Neuron (in vitro differentiated cells): Measurements from ENCODE around the gene TRPM4.

ENCODE experiments used
- H2AFZ ChIP-seq: one replicate; pipeline ENCODE4 v1.6.1; 2013; ENCODE audit warnings: low read depth, mild to moderate bottlenecking, inconsistent platforms, low read length, moderate library complexity
- H3K27me3 ChIP-seq: one replicate; pipeline ENCODE4 v1.6.1; 2013; ENCODE audit warnings: low read length; ENCODE audit not compliant: insufficient read depth
- H3K36me3 ChIP-seq: one replicate; pipeline ENCODE4 v1.6.1; 2013; ENCODE audit warnings: low read length; ENCODE audit not compliant: insufficient read depth
- H3K4me1 ChIP-seq: one replicate; pipeline ENCODE4 v1.6.1; 2013; ENCODE audit warnings: low read length; ENCODE audit not compliant: insufficient read depth
- H3K4me3 ChIP-seq: 2 replicates; pipeline ENCODE4 v1.5.1; 2013; ENCODE audit warnings: mild to moderate bottlenecking, low read length, moderate library complexity
- H3K9me3 ChIP-seq: one replicate; pipeline ENCODE4 v1.6.1; 2013; ENCODE audit warnings: low read length

TRPM4 gene

GRCh38 chr19:49150106-49150943 is 7.3 kb upstream of the TRPM4 start:
- peaks cover 5% of the 10 kb centered on the region for H3K9me3 ChIP-seq
- no peaks in the 10 kb centered on the region for H3K27me3 ChIP-seq
- peak overlapping the region; percentile 96 for H3K4me3 ChIP-seq
- peak overlapping the region; percentile 62 for H2AFZ ChIP-seq
- H3K4me1 ChIP-seq: peaks cover 29% of the 10 kb centered on the region
- no peaks in the 10 kb centered on the region for H3K36me3 ChIP-seq

GRCh38 chr19:49150944-49151243 is 6.7 kb upstream of the TRPM4 start:
- Histone ChIP-seq H3K36me3 (no peaks in the 10 kb centered on the region), H3K4me3 (peak overlapping the region; percentile 96)

GRCh38 chr19:49151267-49152118 is 6.1 kb upstream of the TRPM4 start:
- no peaks in the 10 kb centered on the region for H3K27me3 ChIP-seq
- H3K9me3 ChIP-seq: peaks cover 5% of the 10 kb centered on the region
- no peaks in the 10 kb centered on the region for H3K36me3 ChIP-seq
- peak overlapping the region; percentile 96 for H3K4me3 ChIP-seq
- no peak overlapping the region for H2AFZ ChIP-seq
- peaks cover 38% of the 10 kb centered on the region for H3K4me1 ChIP-seq

More at GRCh38 chr19:49150944-49151243, 6.7 kb upstream of the TRPM4 start:
- peaks cover 35% of the 10 kb centered on the region for H3K4me1 ChIP-seq
- H3K27me3 ChIP-seq: no peaks in the 10 kb centered on the region
- H3K9me3 ChIP-seq: peaks cover 5% of the 10 kb centered on the region
- peak overlapping the region; percentile 62 for H2AFZ ChIP-seq

- Histone ChIP-seq H3K9me3 (peaks cover 5% of the 10 kb centered on the region), H3K4me3 (no peak overlapping the region), H3K36me3 (no peaks in the 10 kb centered on the region)
Observed at GRCh38 chr19:49152119-49152550, 5.5 kb upstream of the TRPM4 start.

GRCh38 chr19:49153167-49153809 is 4.3 kb upstream of the TRPM4 start:
- H2AFZ ChIP-seq: no peak overlapping the region
- H3K4me3 ChIP-seq: no peak overlapping the region
- H3K36me3 ChIP-seq: no peaks in the 10 kb centered on the region
- H3K9me3 ChIP-seq: peaks cover 5% of the 10 kb centered on the region
- peaks cover 42% of the 10 kb centered on the region for H3K4me1 ChIP-seq
- H3K27me3 ChIP-seq: no peaks in the 10 kb centered on the region

More at GRCh38 chr19:49152119-49152550, 5.5 kb upstream of the TRPM4 start:
- peaks cover 39% of the 10 kb centered on the region for H3K4me1 ChIP-seq
- no peaks in the 10 kb centered on the region for H3K27me3 ChIP-seq
- H2AFZ ChIP-seq: no peak overlapping the region

- Histone ChIP-seq H3K4me1 (peaks cover 39% of the 10 kb centered on the region), H3K27me3 (no peaks in the 10 kb centered on the region)
Observed at GRCh38 chr19:49154279-49154678, 3.3 kb upstream of the TRPM4 start.

GRCh38 chr19:49155005-49155819 is 2.4 kb upstream of the TRPM4 start, which contains the start of gene HRC:
TSS of gene HRC (minus strand) at chr19:49155396. CDS start at chr19:49155237, 159 bp downstream.
- Histone ChIP-seq H2AFZ (no peak within 1 kb of the TSS), H3K4me1 (peaks cover 34% of the 10 kb centered on the region), H3K4me3 (no peak within 1 kb of the TSS), H3K27me3 (no peaks in the 10 kb centered on the region), H3K9me3 (peaks cover 5% of the 10 kb centered on the region), H3K36me3 (peaks cover 6% of the 10 kb centered on the region)

More at GRCh38 chr19:49154279-49154678, 3.3 kb upstream of the TRPM4 start:
- Histone ChIP-seq H3K9me3 (peaks cover 5% of the 10 kb centered on the region), H3K36me3 (no peaks in the 10 kb centered on the region), H2AFZ (no peak overlapping the region), H3K4me3 (no peak overlapping the region)

GRCh38 chr19:49155820-49156346 is 1.7 kb upstream of the TRPM4 start:
- peaks cover 30% of the 10 kb centered on the region for H3K4me1 ChIP-seq
- H2AFZ ChIP-seq: no peak overlapping the region
- no peak overlapping the region for H3K4me3 ChIP-seq
- no peaks in the 10 kb centered on the region for H3K27me3 ChIP-seq
- peaks cover 6% of the 10 kb centered on the region for H3K36me3 ChIP-seq
- peaks cover 5% of the 10 kb centered on the region for H3K9me3 ChIP-seq

GRCh38 chr19:49160450-49161189 is 3.0 kb downstream of the TRPM4 start:
- Histone ChIP-seq H3K4me3 (no peak overlapping the region), H2AFZ (no peak overlapping the region)

GRCh38 chr19:49161987-49162386 is 4.4 kb downstream of the TRPM4 start:
- Histone ChIP-seq H3K27me3 (no peaks in the 10 kb centered on the region), H2AFZ (no peak overlapping the region), H3K36me3 (peaks cover 21% of the 10 kb centered on the region), H3K4me1 (peaks cover 9% of the 10 kb centered on the region), H3K4me3 (no peak overlapping the region), H3K9me3 (no peaks in the 10 kb centered on the region)

More at GRCh38 chr19:49160450-49161189, 3.0 kb downstream of the TRPM4 start:
- Histone ChIP-seq H3K27me3 (no peaks in the 10 kb centered on the region), H3K4me1 (peaks cover 15% of the 10 kb centered on the region), H3K36me3 (peaks cover 21% of the 10 kb centered on the region), H3K9me3 (no peaks in the 10 kb centered on the region)

- Histone ChIP-seq H3K27me3 (no peaks in the 10 kb centered on the region), H2AFZ (no peak overlapping the region), H3K9me3 (no peaks in the 10 kb centered on the region), H3K36me3 (peaks cover 28% of the 10 kb centered on the region), H3K4me3 (no peak overlapping the region), H3K4me1 (no peaks in the 10 kb centered on the region)
Observed at GRCh38 chr19:49165111-49165750, 7.6 kb downstream of the TRPM4 start.
